IMR-90 (cell line): Measurements from ENCODE around the gene SYN1. TPM values are rescaled to one million over a fixed set of nuclear protein-coding genes. Genes with fewer than 3 reads are reported as not detected.

Source experiments
- ATAC-seq: fragments of 200-7000 bp; cut with Tn5 transposase; 2 replicates; pipeline ENCODE4 v1.9.1; 2020; ENCODE audit warnings: low read depth, mild to moderate bottlenecking, moderate library complexity
- BruUV-seq: library from RNA; stranded (reverse); fragments of 400-500 nt; replicated peaks from 2 replicates; lab custom pipeline; 2021; lab: Mats Ljungman, UMichigan
- CTCF ChIA-PET: fragments of 300-600 bp; formaldehyde crosslinking; extraction: SDS; loops from one replicate; lab custom pipeline; 2021; ENCODE audit warnings: antibody characterized with exemption; lab: Yijun Ruan, JAX
- POLR2A ChIA-PET: fragments of 300-600 bp; sonication (Branson Sonifier 250); formaldehyde crosslinking; loops from one replicate; lab custom pipeline; 2022; ENCODE audit warnings: antibody characterized with exemption; ENCODE audit not compliant: unreplicated experiment; lab: Charles Lee
- DNase-seq: peaks from one replicate; pipeline ENCODE4 v3.0.0; 2013
- H2AFZ ChIP-seq: replicated peaks from 2 replicates; pipeline ENCODE3; 2013; ENCODE audit warnings: low read length, mild to moderate bottlenecking; ENCODE audit not compliant: poor library complexity
- H2AK5ac ChIP-seq: 2 replicates; pipeline ENCODE4 v1.6.1; 2013; ENCODE audit warnings: low read depth, low read length, inconsistent platforms
- H2AK9ac ChIP-seq: replicated peaks from 2 replicates; pipeline ENCODE3; 2013; ENCODE audit warnings: mild to moderate bottlenecking, low read depth, low read length, moderate library complexity; ENCODE audit not compliant: poor library complexity
- H2BK120ac ChIP-seq: 2 replicates; pipeline ENCODE4 v1.6.1; 2013; ENCODE audit warnings: low read depth, low read length, inconsistent platforms
- H2BK15ac ChIP-seq: 3 replicates; pipeline ENCODE4 v1.6.1; 2013; ENCODE audit warnings: low read depth, low read length, inconsistent platforms
- H2BK20ac ChIP-seq: 2 replicates; pipeline ENCODE4 v1.6.1; 2013; ENCODE audit warnings: low read depth, mild to moderate bottlenecking, inconsistent platforms, low read length, moderate library complexity
- H2BK5ac ChIP-seq: 2 replicates; pipeline ENCODE4 v1.6.1; 2013; ENCODE audit warnings: mild to moderate bottlenecking, low read depth, low read length, inconsistent platforms; ENCODE audit not compliant: poor library complexity, severe bottlenecking
- H3K14ac ChIP-seq: replicated peaks from 2 replicates; pipeline ENCODE4 v1.6.1; 2013; ENCODE audit warnings: low read depth, low read length, inconsistent platforms
- H3K18ac ChIP-seq: 2 replicates; pipeline ENCODE4 v1.6.1; 2013; ENCODE audit warnings: low read depth, low read length, control low read depth
- H3K23ac ChIP-seq: 2 replicates; pipeline ENCODE4 v1.6.1; 2013; ENCODE audit warnings: low read depth, low read length, inconsistent platforms
- H3K27ac ChIP-seq: 2 replicates; pipeline ENCODE4 v1.5.1; 2013; ENCODE audit warnings: mild to moderate bottlenecking, control low read depth, low read length; ENCODE audit not compliant: insufficient read depth
- H3K27me3 ChIP-seq: 2 replicates; pipeline ENCODE4 v1.6.1; 2013; ENCODE audit warnings: low read length; ENCODE audit not compliant: control insufficient read depth, insufficient read depth
- H3K36me3 ChIP-seq: 2 replicates; pipeline ENCODE4 v1.6.1; 2013; ENCODE audit warnings: low read length, mixed read lengths; ENCODE audit not compliant: control insufficient read depth, insufficient read depth
- H3K4ac ChIP-seq: 2 replicates; pipeline ENCODE4 v1.6.1; 2013; ENCODE audit warnings: low read depth, low read length, inconsistent platforms
- H3K4me1 ChIP-seq: 2 replicates; pipeline ENCODE4 v1.6.1; 2013; ENCODE audit warnings: low read length, mixed read lengths; ENCODE audit not compliant: control insufficient read depth, insufficient read depth
- H3K4me2 ChIP-seq: 2 replicates; pipeline ENCODE4 v1.6.1; 2013; ENCODE audit warnings: low read depth, mild to moderate bottlenecking, control low read depth, low read length, moderate library complexity
- H3K4me3 ChIP-seq: 2 replicates; pipeline ENCODE4 v1.5.1; 2013; ENCODE audit warnings: low read depth, mild to moderate bottlenecking, control low read depth, low read length, moderate library complexity; ENCODE audit not compliant: insufficient read depth
- H3K56ac ChIP-seq: 2 replicates; pipeline ENCODE4 v1.6.1; 2013; ENCODE audit warnings: low read length, inconsistent platforms; ENCODE audit not compliant: insufficient read depth; ENCODE audit errors: extremely low read depth
- H3K79me1 ChIP-seq, 2 experiments: 2 replicates each; pipeline ENCODE4 v1.6.1; 2013; ENCODE audit warnings: low read length in 2 of 2, inconsistent platforms in 1 of 2, low read depth in 1 of 2
- H3K9ac ChIP-seq: 2 replicates; pipeline ENCODE4 v1.6.1; 2013; ENCODE audit warnings: low read depth, low read length, control low read depth
- H3K9me1 ChIP-seq: 2 replicates; pipeline ENCODE4 v1.6.1; 2013; ENCODE audit warnings: low read length, inconsistent platforms; ENCODE audit not compliant: insufficient read depth
- H3K9me3 ChIP-seq: 2 replicates; pipeline ENCODE4 v1.6.1; 2013; ENCODE audit warnings: low read length; ENCODE audit not compliant: control insufficient read depth, insufficient read depth
- H4K20me1 ChIP-seq: 2 replicates; pipeline ENCODE4 v1.6.1; 2013; ENCODE audit warnings: low read length, inconsistent platforms; ENCODE audit not compliant: insufficient read depth
- H4K5ac ChIP-seq: 2 replicates; pipeline ENCODE4 v1.6.1; 2013; ENCODE audit warnings: mild to moderate bottlenecking, low read depth, low read length, control low read depth
- H4K8ac ChIP-seq, 2 experiments: 2 replicates each; pipeline ENCODE4 v1.6.1; 2013; ENCODE audit warnings: low read depth in 2 of 2, low read length in 2 of 2, control low read depth in 1 of 2, inconsistent platforms in 1 of 2
- H4K91ac ChIP-seq: 2 replicates; pipeline ENCODE4 v1.6.1; 2013; ENCODE audit warnings: low read depth, low read length, inconsistent platforms; ENCODE audit not compliant: insufficient read depth
- BHLHE40 ChIP-seq: fragments of 150-350 bp; IDR thresholded peaks from 2 replicates; pipeline ENCODE4 v1.6.1; 2016; ENCODE audit warnings: mild to moderate bottlenecking, low read depth, low read length
- CEBPB ChIP-seq: IDR thresholded peaks from 2 replicates; pipeline ENCODE4 v1.6.1; 2012; ENCODE audit warnings: low read depth, low read length, improper control_type of control experiment
- CHD1 ChIP-seq: IDR thresholded peaks from 2 replicates; pipeline ENCODE4 v1.6.1; 2012; ENCODE audit warnings: low read depth, low read length, improper control_type of control experiment
- CTCF ChIP-seq: conservative IDR thresholded peaks from 2 replicates; pipeline ENCODE4 v1.5.1; 2012; ENCODE audit warnings: mild to moderate bottlenecking, low read depth, low read length, improper control_type of control experiment
- ELK1 ChIP-seq: fragments of 150-350 bp; IDR thresholded peaks from 2 replicates; pipeline ENCODE4 v1.6.1; 2016; ENCODE audit warnings: low read depth, mild to moderate bottlenecking, low read length, moderate library complexity, borderline replicate concordance
- FOS ChIP-seq: fragments of 150-350 bp; IDR thresholded peaks from 2 replicates; pipeline ENCODE4 v1.6.1; 2016; ENCODE audit warnings: low read depth, low read length
- MAFK ChIP-seq: IDR thresholded peaks from 2 replicates; pipeline ENCODE4 v1.6.1; 2012; ENCODE audit warnings: low read depth, low read length, improper control_type of control experiment
- MAZ ChIP-seq: IDR thresholded peaks from 2 replicates; pipeline ENCODE4 v1.6.1; 2012; ENCODE audit warnings: low read depth, mild to moderate bottlenecking, low read length, improper control_type of control experiment, moderate library complexity, borderline replicate concordance
- MXI1 ChIP-seq: IDR thresholded peaks from 2 replicates; pipeline ENCODE4 v1.6.1; 2012; ENCODE audit warnings: low read depth, mild to moderate bottlenecking, low read length, moderate library complexity, borderline replicate concordance
- NFE2L2 ChIP-seq: fragments of 150-350 bp; IDR thresholded peaks from 2 replicates; pipeline ENCODE4 v1.6.1; 2016; ENCODE audit warnings: low read depth, mild to moderate bottlenecking, low read length
- POLR2A ChIP-seq: IDR thresholded peaks from 2 replicates; pipeline ENCODE4 v1.6.1; 2012; ENCODE audit warnings: mild to moderate bottlenecking, low read depth, low read length
- RAD21 ChIP-seq: IDR thresholded peaks from 2 replicates; pipeline ENCODE4 v1.6.1; 2012; ENCODE audit warnings: low read length, improper control_type of control experiment
- RCOR1 ChIP-seq: IDR thresholded peaks from 2 replicates; pipeline ENCODE4 v1.6.1; 2012; ENCODE audit warnings: mild to moderate bottlenecking, low read length, improper control_type of control experiment; ENCODE audit not compliant: insufficient replicate concordance
- RFX5 ChIP-seq: IDR thresholded peaks from 2 replicates; pipeline ENCODE4 v1.8.0; 2012; ENCODE audit warnings: low read depth, mild to moderate bottlenecking, low read length, moderate library complexity
- SMC3 ChIP-seq: fragments of 150-350 bp; IDR thresholded peaks from 2 replicates; pipeline ENCODE4 v1.6.1; 2016; ENCODE audit warnings: low read depth, mild to moderate bottlenecking, antibody characterized with exemption, low read length, moderate library complexity
- USF2 ChIP-seq: fragments of 150-350 bp; IDR thresholded peaks from 2 replicates; pipeline ENCODE4 v1.6.1; 2017; ENCODE audit warnings: mild to moderate bottlenecking, antibody characterized with exemption, low read length, low read depth
- WGBS, 2 experiments: methylation state at CpG; one replicate each; pipeline versions ENCODE4 v1.1.5 to v1.1.7; 2013; ENCODE audit warnings: missing lambda C conversion rate in 2 of 2; ENCODE audit not compliant: insufficient read length in 1 of 2; ENCODE audit errors: extremely low coverage in 2 of 2; 5-methylcytosine and 5-hydroxymethylcytosine counted together
- dilution Hi-C: fragments of 300-500 bp; cut with HindIII; formaldehyde crosslinking; loops from one replicate; pipeline ENCODE4 v1.14.3; 2018; ENCODE audit warnings: low sequenced_read_pairs; ENCODE audit not compliant: unreplicated experiment
- in situ Hi-C: fragments of 300-500 bp; cut with MboI; formaldehyde crosslinking; loops from 3 replicates; pipeline ENCODE4 v1.14.3; 2019; ENCODE audit warnings: low sequenced_read_pairs, inconsistent platforms, mixed read lengths
- intact Hi-C: fragments of 100-400 bp; cut with micrococcal nuclease; formaldehyde crosslinking; loops from 2 replicates; pipeline ENCODE4 v1.10.0; 2022
- polyA plus RNA-seq, 3 experiments: library from polyadenylated mRNA; depleted of rRNA; stranded (reverse); fragments of >200 nt; gene quantifications; 2 replicates each; pipeline ENCODE4 v1.2.3, GENCODE V29; 2012; ENCODE audit warnings: low replicate concordance in 1 of 3
- total RNA-seq: library from RNA; depleted of rRNA; stranded (reverse); fragments of >200 nt; gene quantifications from 2 replicates; pipeline ENCODE4 v1.2.3, GENCODE V29; 2012

Gene SYN1
- total and polyA plus RNA-seq, 2 of the 4 experiments (the other 2 are of a cell fraction): under 0.01 to 0.56 TPM

- Histone ChIP-seq H3K27ac (no peak overlapping the region), H3K9me1 (no peaks in the 10 kb centered on the region), H4K20me1 (no peaks in the 10 kb centered on the region), H3K36me3 (no peaks in the 10 kb centered on the region), H2BK120ac (no peak overlapping the region), H3K27me3 (no peaks in the 10 kb centered on the region), H4K8ac (no peak overlapping the region), H3K9ac (no peak overlapping the region), H3K79me1 (no peaks in the 10 kb centered on the region; a peak in 1 of 4 replicates), H2BK5ac (no peak overlapping the region), H2BK20ac (no peak overlapping the region), H2AK5ac (no peak overlapping the region), H2AK9ac (no peak overlapping the region), H3K9me3 (no peaks in the 10 kb centered on the region), H2AFZ (no peak overlapping the region), H3K4me1 (0 out of 2 replicates have a peak, but pooled peaks cover 2% of the 10 kb centered on the region), H3K4ac (no peak overlapping the region), H2BK15ac (no peak overlapping the region), H3K14ac (no peak overlapping the region), H4K91ac (no peak overlapping the region), H3K18ac (no peak overlapping the region), H3K4me3 (no peak overlapping the region), H4K5ac (no peak overlapping the region), H3K56ac (no peak overlapping the region), H3K23ac (no peak overlapping the region), H3K4me2 (no peak overlapping the region)
- ChIA-PET POLR2A (no interaction called here), CTCF (no interaction called here)
- no CpG with 5 or more reads among the region's 8 CpGs for WGBS, 2 experiments
- in situ Hi-C loops: loop anchor here (10.0 to 25.0 kb wide), 2 partner anchors 335 to 508 kb away; partner anchors contain the start of gene UBA1
- dilution Hi-C loops: no loop called here
- DNase-seq (no peak), ATAC-seq (no peak)
- TF ChIP-seq CTCF (no peak), POLR2A (no peak), CEBPB (no peak), RAD21 (no peak), ELK1 (no peak), USF2 (no peak), MAZ (no peak), NFE2L2 (no peak), RFX5 (no peak), RCOR1 (no peak), SMC3 (no peak), MXI1 (no peak), MAFK (no peak), FOS (no peak), CHD1 (no peak), BHLHE40 (no peak)
- intact Hi-C loops: loop anchor here (10.0 kb wide), 1 partner anchor 145 kb away; no protein-coding TSS in a partner anchor
- no TSS peak for BruUV-seq
Measured at GRCh38 chrX:47529548-47529947, 90.1 kb downstream of the SYN1 start.
